GM12878 (cell line): Measurements from ENCODE around the gene TPPP. TPM values are rescaled to one million over a fixed set of nuclear protein-coding genes. Genes with fewer than 3 reads are reported as not detected.

Experiments
- ATAC-seq: fragments of 200-7000 bp; cut with Tn5 transposase; 3 replicates; pipeline ENCODE4 v1.9.1; 2020; ENCODE audit warnings: mild to moderate bottlenecking, moderate library complexity
- BruUV-seq: library from RNA; stranded (reverse); fragments of 400-500 nt; replicated peaks from 2 replicates; lab custom pipeline; 2021; lab: Mats Ljungman, UMichigan
- CTCF ChIA-PET: fragments of 300-600 bp; sonication (Branson Sonifier 250); formaldehyde crosslinking; extraction: SDS; loops from one replicate; lab custom pipeline; 2021; ENCODE audit warnings: inconsistent platforms; lab: Yijun Ruan, JAX
- POLR2A ChIA-PET: fragments of 350-600 bp; formaldehyde crosslinking; extraction: SDS; loops from one replicate; lab custom pipeline; 2021; ENCODE audit warnings: inconsistent platforms; lab: Charles Lee
- RAD21 ChIA-PET: fragments of 300-600 bp; sonication (Branson Sonifier 250); formaldehyde crosslinking; loops from one replicate; lab custom pipeline; 2023; ENCODE audit warnings: antibody characterized with exemption; ENCODE audit not compliant: unreplicated experiment; lab: Charles Lee
- SMC1A ChIA-PET: fragments of 300-600 bp; sonication (Branson Sonifier 250); formaldehyde crosslinking; loops from one replicate; lab custom pipeline; 2023; ENCODE audit not compliant: unreplicated experiment, uncharacterized antibody; lab: Charles Lee
- DNase-seq: peaks from one replicate; pipeline ENCODE4 v3.0.0-alpha.2; 2011; ENCODE audit warnings: low read depth, low spot score
- FAIRE-seq: peaks from 3 replicates; lab custom pipeline; 2011; peaks lifted over from hg19 to GRCh38; lab: Jason Lieb, UNC
- H2AFZ ChIP-seq: 2 replicates; pipeline ENCODE4 v1.6.0; 2011; ENCODE audit warnings: low read depth, low read length, control low read depth; ENCODE audit not compliant: control insufficient read depth
- H3K27ac ChIP-seq: 2 replicates; pipeline ENCODE4 v1.5.1; 2011; ENCODE audit warnings: control low read depth; ENCODE audit not compliant: control insufficient read depth, insufficient read depth
- H3K27me3 ChIP-seq, 2 experiments: replicated peaks in 1 of 2; 2 replicates each; pipeline versions ENCODE4 v1.6.0 to v1.6.1; 2011; ENCODE audit warnings: low read length in 1 of 2; ENCODE audit not compliant: control insufficient read depth in 2 of 2, insufficient read depth in 2 of 2
- H3K36me3 ChIP-seq, 2 experiments: 2 replicates each; pipeline ENCODE4 v1.5.1; 2011; ENCODE audit warnings: low read length in 1 of 2; ENCODE audit not compliant: control insufficient read depth in 2 of 2, insufficient read depth in 2 of 2
- H3K4me1 ChIP-seq: 2 replicates; pipeline ENCODE4 v1.6.1; 2011; ENCODE audit warnings: mild to moderate bottlenecking, low read length, moderate library complexity, mixed read lengths; ENCODE audit not compliant: control insufficient read depth, insufficient read depth
- H3K4me2 ChIP-seq: 2 replicates; pipeline ENCODE4 v1.6.0; 2011; ENCODE audit warnings: control low read depth; ENCODE audit not compliant: control insufficient read depth, insufficient read depth
- H3K4me3 ChIP-seq: fragments of 200-600 bp; sonication (generic); 2 replicates; pipeline ENCODE4 v1.5.1; 2016
- H3K79me2 ChIP-seq: 2 replicates; pipeline ENCODE4 v1.6.0; 2011; ENCODE audit warnings: low read length; ENCODE audit not compliant: control insufficient read depth, insufficient read depth
- H3K9ac ChIP-seq: 2 replicates; pipeline ENCODE4 v1.8.0; 2011; ENCODE audit warnings: low read length, control low read depth, mixed read lengths; ENCODE audit not compliant: control insufficient read depth, insufficient read depth
- H3K9me3 ChIP-seq: replicated peaks from 3 replicates; pipeline ENCODE4 v1.5.1; 2011; ENCODE audit warnings: mild to moderate bottlenecking, low read length; ENCODE audit not compliant: control insufficient read depth, insufficient read depth
- H4K20me1 ChIP-seq: 2 replicates; pipeline ENCODE4 v1.6.0; 2011; ENCODE audit not compliant: control insufficient read depth, insufficient read depth
- WGBS: methylation state at CpG from one replicate; pipeline ENCODE4 v1.1.6; 2016; ENCODE audit warnings: low lambda C conversion rate; ENCODE audit not compliant: insufficient replicate concordance, insufficient coverage; ENCODE audit errors: missing lambda C conversion rate; 5-methylcytosine and 5-hydroxymethylcytosine counted together
- in situ Hi-C: fragments of 300-500 bp; cut with MboI; formaldehyde crosslinking; loops from 9 replicates; pipeline ENCODE4 v1.14.3; 2018; ENCODE audit warnings: mixed read lengths
- intact Hi-C: fragments of 100-400 bp; cut with micrococcal nuclease; formaldehyde crosslinking; loops from one replicate; pipeline ENCODE4 v1.14.2; 2022; ENCODE audit not compliant: unreplicated experiment
- polyA plus RNA-seq, 11 experiments: library from polyadenylated mRNA; depleted of rRNA in 4 of 11; unstranded in 6 of 11; stranded (reverse) in 5 of 11; fragments of >200 nt; fragmentation: Nextera tagmentation in 4 of 11; fragmentation: Illumina TruSeq in 1 of 11; extraction: Ambion mirVana in 4 of 11; extraction: Trizol in 1 of 11; gene quantifications; 1 replicate in 1 of 11; 2 replicates in 10 of 11; pipeline versions ENCODE4 v1.2.1 to v1.2.3, GENCODE V29; 2011 to 2016; ENCODE audit warnings: inconsistent platforms in 2 of 11, missing spikeins in 2 of 11, low read depth in 1 of 11
- total RNA-seq, 4 experiments: library from RNA; depleted of rRNA in 3 of 4; stranded (reverse); fragments of >200 nt in 3 of 4; fragmentation: Illumina TruSeq in 1 of 4; extraction: Trizol in 1 of 4; gene quantifications; 2 replicates each; pipeline versions ENCODE4 v1.2.1 to v1.2.3, GENCODE V29; 2013 to 2021
- TF ChIP-seq, protein P1 (sequence below): IDR thresholded peaks from 2 replicates; pipeline ENCODE4 v1.6.1; 2011; ENCODE audit warnings: borderline replicate concordance, low read depth, mild to moderate bottlenecking, moderate library complexity, low read length; ENCODE audit not compliant: insufficient read depth, poor library complexity, severe bottlenecking
- TF ChIP-seq, protein P2 (sequence below): fragments of 450-650 bp; IDR thresholded peaks from 2 replicates; pipeline ENCODE4 v1.6.1; 2017; ENCODE audit warnings: borderline replicate concordance

Gene TPPP
- total and polyA plus RNA-seq, 10 of the 15 experiments (the other 5 are each of a cell fraction or from before 2014, with no cell fraction given) = under 0.01 to 0.24 (median 0.04) TPM; not detected in 4

DNA sequence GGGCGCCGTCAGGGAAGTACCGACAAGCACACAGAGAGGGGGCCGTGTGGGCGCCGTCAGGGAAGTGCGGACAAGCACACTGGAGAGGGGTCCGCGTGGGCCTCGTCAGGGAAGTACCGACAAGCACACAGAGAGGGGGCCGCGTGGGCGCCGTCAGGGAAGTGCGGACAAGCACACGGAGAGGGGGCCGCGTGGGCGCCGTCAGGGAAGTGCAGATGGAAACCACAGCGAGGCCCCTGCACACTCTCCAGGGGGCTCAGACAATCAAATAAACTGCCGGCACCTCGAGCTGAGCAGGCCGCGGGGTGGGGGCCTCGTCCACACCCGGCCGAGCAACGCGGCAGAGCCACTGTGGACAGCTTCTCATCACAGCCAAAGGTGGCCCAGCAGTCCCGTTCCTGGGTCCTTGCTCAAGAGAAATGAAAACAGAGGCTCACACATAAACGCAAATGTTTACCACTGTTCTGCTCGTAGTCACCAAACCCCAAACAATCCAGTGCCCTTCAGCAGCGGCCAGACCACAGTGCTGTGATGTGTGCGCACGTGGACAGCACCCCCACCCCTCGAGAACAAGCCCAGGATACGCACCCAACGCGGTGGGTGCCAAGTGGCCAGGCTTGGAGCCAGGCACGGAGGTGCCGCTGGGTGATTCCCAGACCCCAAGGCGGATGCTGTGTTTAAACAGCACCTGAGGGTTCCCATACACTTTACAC is 24.7 kb downstream of the TPPP start:
- POLR2A ChIA-PET = no interaction called here

More for the DNA sequence above, 24.7 kb downstream of the TPPP start:
- H3K9ac ChIP-seq = no peak overlapping the region
- no peak overlapping the region for H3K4me2 ChIP-seq
- TF ChIP-seq, protein P1, sequence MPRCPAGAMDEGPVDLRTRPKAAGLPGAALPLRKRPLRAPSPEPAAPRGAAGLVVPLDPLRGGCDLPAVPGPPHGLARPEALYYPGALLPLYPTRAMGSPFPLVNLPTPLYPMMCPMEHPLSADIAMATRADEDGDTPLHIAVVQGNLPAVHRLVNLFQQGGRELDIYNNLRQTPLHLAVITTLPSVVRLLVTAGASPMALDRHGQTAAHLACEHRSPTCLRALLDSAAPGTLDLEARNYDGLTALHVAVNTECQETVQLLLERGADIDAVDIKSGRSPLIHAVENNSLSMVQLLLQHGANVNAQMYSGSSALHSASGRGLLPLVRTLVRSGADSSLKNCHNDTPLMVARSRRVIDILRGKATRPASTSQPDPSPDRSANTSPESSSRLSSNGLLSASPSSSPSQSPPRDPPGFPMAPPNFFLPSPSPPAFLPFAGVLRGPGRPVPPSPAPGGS = peak; percentile 23
- TF ChIP-seq, protein P2, sequence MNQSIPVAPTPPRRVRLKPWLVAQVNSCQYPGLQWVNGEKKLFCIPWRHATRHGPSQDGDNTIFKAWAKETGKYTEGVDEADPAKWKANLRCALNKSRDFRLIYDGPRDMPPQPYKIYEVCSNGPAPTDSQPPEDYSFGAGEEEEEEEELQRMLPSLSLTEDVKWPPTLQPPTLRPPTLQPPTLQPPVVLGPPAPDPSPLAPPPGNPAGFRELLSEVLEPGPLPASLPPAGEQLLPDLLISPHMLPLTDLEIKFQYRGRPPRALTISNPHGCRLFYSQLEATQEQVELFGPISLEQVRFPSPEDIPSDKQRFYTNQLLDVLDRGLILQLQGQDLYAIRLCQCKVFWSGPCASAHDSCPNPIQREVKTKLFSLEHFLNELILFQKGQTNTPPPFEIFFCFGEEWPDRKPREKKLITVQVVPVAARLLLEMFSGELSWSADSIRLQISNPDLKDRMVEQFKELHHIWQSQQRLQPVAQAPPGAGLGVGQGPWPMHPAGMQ = no peak
- no TSS peak for BruUV-seq
- no peaks in the 10 kb centered on the region for H4K20me1 ChIP-seq
- no peak overlapping the region for H2AFZ ChIP-seq
- no peak overlapping the region for H3K27ac ChIP-seq
- no peak for FAIRE-seq
- no peak for ATAC-seq
- intact Hi-C loops (no loop called here), in situ Hi-C loops (no loop called here)
- H3K4me1 ChIP-seq = no peaks in the 10 kb centered on the region
- SMC1A ChIA-PET = no interaction called here
- WGBS = 83% methylated on average over 30 of the region's 44 CpGs
- H3K79me2 ChIP-seq = no peaks in the 10 kb centered on the region
- RAD21 ChIA-PET = no interaction called here
- DNase-seq = no peak
- H3K36me3 ChIP-seq = peaks cover 0 to 6% of the 10 kb centered on the region in 2 experiments; a peak in 2 of 4 replicates
- no peaks in the 10 kb centered on the region for H3K27me3 ChIP-seq
- no peak overlapping the region for H3K4me3 ChIP-seq
- CTCF ChIA-PET = interaction anchor here (1.2 to 1.7 kb wide), 2 partner anchors 232 to 237 kb away, joined by 3 to 6 read pairs; no protein-coding TSS in a partner anchor
- H3K9me3 ChIP-seq = no peaks in the 10 kb centered on the region
